MCF 10A (cell line): Measurements from ENCODE around the gene UPF1. TPM values are rescaled to one million over a fixed set of nuclear protein-coding genes. Genes with fewer than 3 reads are reported as not detected.

Experiments
- BruUV-seq: library from RNA; stranded (reverse); fragments of 400-500 nt; replicated peaks from 2 replicates; lab custom pipeline; 2021; lab: Mats Ljungman, UMichigan
- CTCF ChIA-PET: fragments of 300-600 bp; sonication (Branson Sonifier 250); formaldehyde crosslinking; extraction: SDS; loops from one replicate; lab custom pipeline; 2021; ENCODE audit warnings: antibody characterized with exemption, inconsistent platforms; lab: Yijun Ruan, JAX
- POLR2A ChIA-PET: fragments of 300-600, 350-650 bp; sonication (Branson Sonifier 250); formaldehyde crosslinking; extraction: SDS; loops from one replicate; lab custom pipeline; 2020; ENCODE audit warnings: antibody characterized with exemption, inconsistent platforms; lab: Yijun Ruan, JAX
- DNase-seq: peaks from one replicate; pipeline ENCODE4 v3.0.0-alpha.2; 2018; ENCODE audit not compliant: unreplicated experiment
- H3K27ac Mint-ChIP-seq: one replicate; pipeline ENCODE4 v1.8.0; 2022; ENCODE audit warnings: mild to moderate bottlenecking, low read depth, mixed read lengths; ENCODE audit not compliant: unreplicated experiment
- H3K27me3 Mint-ChIP-seq: one replicate; pipeline ENCODE4 v1.8.0; 2022; ENCODE audit warnings: mixed read lengths; ENCODE audit not compliant: insufficient read depth, unreplicated experiment
- H3K36me3 Mint-ChIP-seq: one replicate; pipeline ENCODE4 v1.8.0; 2022; ENCODE audit warnings: mild to moderate bottlenecking, moderate library complexity, mixed read lengths; ENCODE audit not compliant: insufficient read depth, unreplicated experiment
- H3K4me1 Mint-ChIP-seq: one replicate; pipeline ENCODE4 v1.8.0; 2022; ENCODE audit warnings: mixed read lengths; ENCODE audit not compliant: insufficient read depth, unreplicated experiment
- H3K4me3 Mint-ChIP-seq: one replicate; pipeline ENCODE4 v1.8.0; 2022; ENCODE audit warnings: mild to moderate bottlenecking, moderate library complexity, mixed read lengths; ENCODE audit not compliant: unreplicated experiment
- H3K9me3 Mint-ChIP-seq: one replicate; pipeline ENCODE4 v1.8.0; 2022; ENCODE audit warnings: mixed read lengths; ENCODE audit not compliant: unreplicated experiment
- intact Hi-C: fragments of 100-400 bp; cut with micrococcal nuclease; formaldehyde crosslinking; loops from 2 replicates; pipeline ENCODE4 v1.14.1; 2022
- total RNA-seq: library from RNA; stranded (reverse); gene quantifications from 2 replicates; pipeline ENCODE4 v1.2.3, GENCODE V29; 2022
- TF ChIP-seq, protein P1 (sequence below): fragments of 200-600 bp; IDR thresholded peaks from one replicate; pipeline ENCODE4 v1.8.0; 2022; ENCODE audit warnings: antibody characterized with exemption, mild to moderate bottlenecking; ENCODE audit not compliant: unreplicated experiment

Gene UPF1
- total RNA-seq, 1 experiment from 2014 or later, result 79.8 TPM

DNA sequence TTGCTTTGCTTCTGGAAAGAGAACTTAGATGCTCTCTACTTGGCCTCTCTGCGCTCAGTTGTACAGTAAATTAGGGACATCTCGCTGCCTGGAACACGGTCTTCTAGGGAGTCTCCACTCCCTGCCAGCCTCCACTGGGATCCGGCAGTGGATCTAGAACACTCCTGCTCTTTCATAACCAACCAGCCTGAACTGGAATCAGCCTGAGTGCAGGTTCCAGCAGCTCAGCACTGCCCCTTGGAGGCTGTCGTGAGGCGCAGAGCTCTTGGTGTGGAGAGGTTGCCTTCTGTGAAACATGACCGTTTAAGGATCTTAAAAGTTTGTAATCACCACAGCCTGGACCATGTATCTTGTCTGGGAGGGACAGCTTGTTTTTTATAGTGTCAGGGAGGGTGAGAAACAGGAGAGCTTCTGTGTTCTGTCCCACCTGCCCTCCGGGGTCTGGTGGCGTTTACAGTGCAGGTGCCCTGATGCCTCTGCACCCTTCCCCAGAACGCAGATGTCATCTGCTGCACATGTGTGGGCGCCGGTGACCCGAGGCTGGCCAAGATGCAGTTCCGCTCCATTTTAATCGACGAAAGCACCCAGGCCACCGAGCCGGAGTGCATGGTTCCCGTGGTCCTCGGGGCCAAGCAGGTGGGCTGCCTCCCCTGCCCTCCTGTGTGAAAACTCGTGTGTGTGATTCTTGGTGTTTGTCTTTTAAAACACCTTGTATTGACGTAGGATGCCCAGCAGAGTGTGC is 24.8 kb downstream of the UPF1 start:
- intact Hi-C loops, result no loop called here
- Mint-ChIP-seq H3K27me3 (no peaks in the 10 kb centered on the region), H3K9me3 (no peaks in the 10 kb centered on the region), H3K4me3 (no peak overlapping the region), H3K4me1 (no peaks in the 10 kb centered on the region), H3K27ac (no peak overlapping the region), H3K36me3 (peaks cover 91% of the 10 kb centered on the region)
- DNase-seq, result peak; percentile 58
- TSS peak; percentile 16 for BruUV-seq
- TF ChIP-seq, protein P1, sequence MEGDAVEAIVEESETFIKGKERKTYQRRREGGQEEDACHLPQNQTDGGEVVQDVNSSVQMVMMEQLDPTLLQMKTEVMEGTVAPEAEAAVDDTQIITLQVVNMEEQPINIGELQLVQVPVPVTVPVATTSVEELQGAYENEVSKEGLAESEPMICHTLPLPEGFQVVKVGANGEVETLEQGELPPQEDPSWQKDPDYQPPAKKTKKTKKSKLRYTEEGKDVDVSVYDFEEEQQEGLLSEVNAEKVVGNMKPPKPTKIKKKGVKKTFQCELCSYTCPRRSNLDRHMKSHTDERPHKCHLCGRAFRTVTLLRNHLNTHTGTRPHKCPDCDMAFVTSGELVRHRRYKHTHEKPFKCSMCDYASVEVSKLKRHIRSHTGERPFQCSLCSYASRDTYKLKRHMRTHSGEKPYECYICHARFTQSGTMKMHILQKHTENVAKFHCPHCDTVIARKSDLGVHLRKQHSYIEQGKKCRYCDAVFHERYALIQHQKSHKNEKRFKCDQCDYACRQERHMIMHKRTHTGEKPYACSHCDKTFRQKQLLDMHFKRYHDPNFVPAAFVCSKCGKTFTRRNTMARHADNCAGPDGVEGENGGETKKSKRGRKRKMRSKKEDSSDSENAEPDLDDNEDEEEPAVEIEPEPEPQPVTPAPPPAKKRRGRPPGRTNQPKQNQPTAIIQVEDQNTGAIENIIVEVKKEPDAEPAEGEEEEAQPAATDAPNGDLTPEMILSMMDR, result peak; percentile 27
- POLR2A ChIA-PET, result interaction anchor here (2.2 kb wide), 1 partner anchor 23 kb away, joined by 7 read pairs; no protein-coding TSS in a partner anchor
- CTCF ChIA-PET, result interaction anchor here (1.2 to 5.1 kb wide), 8 partner anchors 9 to 263 kb away, joined by 3 to 39 read pairs (median 7); no protein-coding TSS in a partner anchor

DNA sequence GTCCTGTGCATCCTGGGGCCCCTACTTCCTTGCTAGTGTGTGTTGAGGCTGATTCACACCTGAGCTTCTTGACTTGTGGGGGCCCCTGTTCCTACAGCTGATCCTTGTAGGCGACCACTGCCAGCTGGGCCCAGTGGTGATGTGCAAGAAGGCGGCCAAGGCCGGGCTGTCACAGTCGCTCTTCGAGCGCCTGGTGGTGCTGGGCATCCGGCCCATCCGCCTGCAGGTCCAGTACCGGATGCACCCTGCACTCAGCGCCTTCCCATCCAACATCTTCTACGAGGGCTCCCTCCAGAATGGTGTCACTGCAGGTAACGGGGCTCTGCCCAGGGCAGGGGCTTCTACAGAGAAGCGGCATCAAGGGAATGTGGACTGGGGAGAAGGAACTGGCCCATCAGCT is 25.5 kb downstream of the UPF1 start:
- H3K4me3 Mint-ChIP-seq, result no peak overlapping the region

DNA sequence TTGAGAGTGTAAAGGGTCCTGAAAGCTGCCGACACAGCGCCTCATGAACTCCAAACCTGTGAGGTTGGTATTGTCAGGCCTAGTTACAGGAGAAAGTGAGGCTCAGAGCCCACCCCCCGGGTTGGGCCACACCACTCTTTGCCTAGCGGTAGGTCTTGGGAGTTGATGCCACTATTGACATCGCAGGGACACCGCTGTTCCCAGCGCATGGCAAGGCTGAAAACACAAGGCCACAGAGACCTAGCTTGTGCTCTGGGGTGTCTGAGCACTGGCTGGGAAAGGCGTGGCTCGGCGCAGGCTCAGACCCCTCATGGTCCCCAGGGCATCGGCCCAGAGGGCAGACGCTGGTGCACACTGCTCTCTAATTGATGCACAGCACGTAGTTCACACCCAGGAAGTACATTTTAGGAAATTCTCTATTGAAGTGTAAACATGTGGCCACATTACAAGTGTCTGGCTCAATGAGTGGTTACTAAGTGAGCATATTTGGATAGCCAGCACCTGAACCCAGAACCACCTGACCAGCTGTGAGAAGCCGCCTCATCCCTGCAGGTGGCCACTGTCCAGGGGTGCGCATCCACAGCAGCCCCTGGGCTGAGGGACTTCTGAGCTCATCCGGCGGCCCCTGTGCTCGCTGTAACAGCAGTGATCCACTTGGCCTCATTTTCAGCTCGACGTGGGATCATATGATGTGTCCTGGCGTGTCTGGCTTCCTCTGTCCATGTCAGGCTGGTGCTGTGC is 27.3 kb downstream of the UPF1 start:
- Mint-ChIP-seq H3K27me3 (no peaks in the 10 kb centered on the region), H3K27ac (no peak overlapping the region), H3K36me3 (peaks cover 91% of the 10 kb centered on the region), H3K4me1 (no peaks in the 10 kb centered on the region), H3K9me3 (no peaks in the 10 kb centered on the region), H3K4me3 (no peak overlapping the region)
- TF ChIP-seq, protein P1, result no peak
- intact Hi-C loops, result no loop called here
- BruUV-seq, result no TSS peak
- DNase-seq, result no peak
- ChIA-PET POLR2A (interaction anchor here (0.7 to 1.3 kb wide), 3 partner anchors 16 to 60 kb away, joined by 3 to 6 read pairs (median 4); partner anchors contain the start of genes COPE and DDX49), CTCF (interaction anchor here (0.5 to 5.1 kb wide), 7 partner anchors 12 to 271 kb away, joined by 3 to 39 read pairs (median 3); partner anchors contain the start of gene REX1BD)

More for the DNA sequence above, 25.5 kb downstream of the UPF1 start:
- BruUV-seq, result no TSS peak
- ChIA-PET POLR2A (no interaction called here), CTCF (interaction anchor here (1.6 to 5.1 kb wide), 4 partner anchors 10 to 84 kb away, joined by 6 to 39 read pairs (median 20); no protein-coding TSS in a partner anchor)
- no peak for DNase-seq
- Mint-ChIP-seq H3K4me1 (no peaks in the 10 kb centered on the region), H3K9me3 (no peaks in the 10 kb centered on the region), H3K27ac (no peak overlapping the region), H3K27me3 (no peaks in the 10 kb centered on the region), H3K36me3 (peaks cover 91% of the 10 kb centered on the region)
- intact Hi-C loops, result no loop called here
- TF ChIP-seq, protein P1, result no peak
